Measurements from ENCODE around the gene S100A2. TPM values are rescaled to one million over a fixed set of nuclear protein-coding genes. Genes with fewer than 3 reads are reported as not detected.

The S100A2 gene
- total and polyA plus RNA-seq, 2 of the 13 experiments (the other 11 are each of a cell fraction or from before 2014, with no cell fraction given): 1.2 TPM

GRCh38 chr1:153608742-153609584 is 43.3 kb upstream of the S100A2 start (continued):
- TF ChIP-seq PAXIP1 (CRISPR knock-in tag; conservative IDR thresholded peaks at IDR 0.05): peak; percentile 81
- TF ChIP-seq ZBED4 (CRISPR knock-in tag; IDR thresholded peaks at IDR 0.05; ENCODE audit: borderline replicate concordance): peak; percentile 43; the same call in 1 of the 2 replicates
- TF ChIP-seq ZBTB38 (CRISPR knock-in tag; IDR thresholded peaks at IDR 0.05): peak; percentile 31; the same call in 1 of the 2 replicates
- TF ChIP-seq ZNF687 (CRISPR knock-in tag; IDR thresholded peaks at IDR 0.05): peak; percentile 92
- 0 out of 2 replicates have a peak, but pooled peaks have one; percentile 65 for TF ChIP-seq CENPBD1 (CRISPR knock-in tag; IDR thresholded peaks at IDR 0.05; ENCODE audit: borderline replicate concordance, low read depth)
- peak; percentile 7; the same call in 1 of the 2 replicates for TF ChIP-seq MNT (IDR thresholded peaks at IDR 0.05)
- TF ChIP-seq ARID5B (CRISPR knock-in tag; IDR thresholded peaks at IDR 0.05): peak; percentile 18; the same call in 1 of the 2 replicates
- no peak for TF ChIP-seq ZNF234 (CRISPR knock-in tag; conservative IDR thresholded peaks at IDR 0.05)

Measured in HepG2 (cell line).